ENCODE data around the gene RASA3. TPM values are rescaled to one million over a fixed set of nuclear protein-coding genes. Genes with fewer than 3 reads are reported as not detected.

The RASA3 gene
- total RNA-seq, 1 donor from 2014 or later: 25.4 TPM

- H3K4me3 ChIP-seq (ENCODE audit: low read depth, low read length): no peak within 1 kb of the TSS
- H3K27me3 ChIP-seq (ENCODE audit: control insufficient read depth, insufficient read depth, low read length): no peaks in the 10 kb centered on the region
- DNase-seq (ENCODE audit: low read depth): no peak
- peaks cover 2% of the 10 kb centered on the region for H3K36me3 ChIP-seq (ENCODE audit: control insufficient read depth, insufficient read depth, low read length)
- TF ChIP-seq CTCF (IDR thresholded peaks at IDR 0.05; ENCODE audit: insufficient read depth, low read length, poor library complexity, severe bottlenecking): no peak
Measured at GRCh38 chr13:113973218-113974164, 158.9 kb downstream of the RASA3 start, which contains the start of gene C13orf46. Gene C13orf46, minus strand, starts transcription at chr13:113974076. Its CDS starts 79 bp downstream, at chr13:113973997.

- H3K4me3 ChIP-seq (ENCODE audit: low read depth, low read length): no peak overlapping the region
- DNase-seq (ENCODE audit: low read depth): no peak
- H3K27me3 ChIP-seq (ENCODE audit: control insufficient read depth, insufficient read depth, low read length): no peaks in the 10 kb centered on the region
- TF ChIP-seq CTCF (IDR thresholded peaks at IDR 0.05; ENCODE audit: insufficient read depth, low read length, poor library complexity, severe bottlenecking): no peak
- no peaks in the 10 kb centered on the region for H3K36me3 ChIP-seq (ENCODE audit: control insufficient read depth, insufficient read depth, low read length)
Measured at GRCh38 chr13:113972451-113973217, 159.8 kb downstream of the RASA3 start.

- Histone ChIP-seq H3K36me3 (ENCODE audit: control insufficient read depth, insufficient read depth, low read length) (no peaks in the 10 kb centered on the region), H3K4me3 (ENCODE audit: low read depth, low read length) (no peak overlapping the region), H3K27me3 (ENCODE audit: control insufficient read depth, insufficient read depth, low read length) (no peaks in the 10 kb centered on the region)
- no peak for DNase-seq (ENCODE audit: low read depth)
- TF ChIP-seq CTCF (IDR thresholded peaks at IDR 0.05; ENCODE audit: insufficient read depth, low read length, poor library complexity, severe bottlenecking): no peak
Measured at GRCh38 chr13:113971471-113972231, 160.8 kb downstream of the RASA3 start.

GRCh38 chr13:113970810-113971470 lies 161.5 kb downstream of the RASA3 start:
- H3K27me3 ChIP-seq (ENCODE audit: control insufficient read depth, insufficient read depth, low read length): no peaks in the 10 kb centered on the region
- no peak for TF ChIP-seq CTCF (IDR thresholded peaks at IDR 0.05; ENCODE audit: insufficient read depth, low read length, poor library complexity, severe bottlenecking)
- DNase-seq (ENCODE audit: low read depth): no peak
- H3K36me3 ChIP-seq (ENCODE audit: control insufficient read depth, insufficient read depth, low read length): no peaks in the 10 kb centered on the region
- no peak overlapping the region for H3K4me3 ChIP-seq (ENCODE audit: low read depth, low read length)

- no peak for TF ChIP-seq CTCF (IDR thresholded peaks at IDR 0.05; ENCODE audit: insufficient read depth, low read length, poor library complexity, severe bottlenecking)
- Histone ChIP-seq H3K27me3 (ENCODE audit: control insufficient read depth, insufficient read depth, low read length) (no peaks in the 10 kb centered on the region), H3K4me3 (ENCODE audit: low read depth, low read length) (no peak overlapping the region), H3K36me3 (ENCODE audit: control insufficient read depth, insufficient read depth, low read length) (no peaks in the 10 kb centered on the region)
- DNase-seq (ENCODE audit: low read depth): no peak
Measured at GRCh38 chr13:113969973-113970611, 162.3 kb downstream of the RASA3 start.
